DMS79 treated with DMSO at 0.1 percent for 48 hours (cell line): ENCODE data around the gene TRPM4.
"Not testable (repeated sequence)": the region's sequence is repeated elsewhere in the genome, so short reads cannot be mapped to it uniquely, and the experiment has no call there.

Experiments
- DNase-seq: peaks from one replicate; lab custom pipeline; 2025; lab: John Stamatoyannopoulos, UW

The TRPM4 gene

GRCh38 chr19:49190781-49191180, 33.2 kb downstream of the TRPM4 start:
- no peak for DNase-seq

- no peak for DNase-seq
Observed at GRCh38 chr19:49193822-49194394, 36.3 kb downstream of the TRPM4 start.

GRCh38 chr19:49194408-49194807, 36.8 kb downstream of the TRPM4 start:
- DNase-seq, result peak; percentile 20

- DNase-seq, result peak; percentile 80
Observed at GRCh38 chr19:49196527-49197240, 39.1 kb downstream of the TRPM4 start.

GRCh38 chr19:49200238-49200862, 42.8 kb downstream of the TRPM4 start:
- DNase-seq, result no peak

- no peak for DNase-seq
Observed at GRCh38 chr19:49201042-49201441, 43.5 kb downstream of the TRPM4 start.

- DNase-seq, result no peak
Observed at GRCh38 chr19:49205114-49205513, 47.5 kb downstream of the TRPM4 start.

GRCh38 chr19:49209502-49209901, 51.9 kb downstream of the TRPM4 start:
- DNase-seq, result not testable (repeated sequence)

GRCh38 chr19:49210108-49210900, 52.7 kb downstream of the TRPM4 start:
- DNase-seq, result no peak

- no peak for DNase-seq
Observed at GRCh38 chr19:49210901-49211451, 53.4 kb downstream of the TRPM4 start.

- peak; percentile 61 for DNase-seq
Observed at GRCh38 chr19:49212016-49212701, 54.6 kb downstream of the TRPM4 start.

GRCh38 chr19:49213791-49214190, 56.2 kb downstream of the TRPM4 start:
- no peak for DNase-seq

GRCh38 chr19:49214701-49215100, 57.1 kb downstream of the TRPM4 start:
- no peak for DNase-seq

- no peak for DNase-seq
Observed at GRCh38 chr19:49216071-49216470, 58.5 kb downstream of the TRPM4 start.

- no peak for DNase-seq
Observed at GRCh38 chr19:49217382-49217781, 59.8 kb downstream of the TRPM4 start.

GRCh38 chr19:49222011-49222410, 64.4 kb downstream of the TRPM4 start:
- DNase-seq, result no peak

GRCh38 chr19:49222528-49222927, 64.9 kb downstream of the TRPM4 start:
- DNase-seq, result no peak

- DNase-seq, result no peak
Observed at GRCh38 chr19:49223472-49223871, 65.9 kb downstream of the TRPM4 start.

GRCh38 chr19:49224441-49224840, 66.8 kb downstream of the TRPM4 start:
- DNase-seq, result not testable (repeated sequence)

GRCh38 chr19:49224879-49225278, 67.3 kb downstream of the TRPM4 start:
- peak; percentile 69 for DNase-seq

- no peak for DNase-seq
Observed at GRCh38 chr19:49229416-49229815, 71.8 kb downstream of the TRPM4 start.

- no peak for DNase-seq
Observed at GRCh38 chr19:49231389-49231788, 73.8 kb downstream of the TRPM4 start.
